H1 (cell line): ENCODE results near the gene TMEM182. TPM values are rescaled to one million over a fixed set of nuclear protein-coding genes. Genes with fewer than 3 reads are reported as not detected.

Source experiments
- CBX5 ChIP-seq: fragments of 300-800, 300-1000 bp; sonication (generic); IDR thresholded peaks from 2 replicates; pipeline ENCODE4 v1.7.1; 2016; ENCODE audit warnings: antibody characterized with exemption, low read length, low read depth
- EZH2 ChIP-seq: fragments of 200-600 bp; sonication (generic); IDR thresholded peaks from 2 replicates; pipeline ENCODE4 v1.7.1; 2012; ENCODE audit warnings: low read depth, mild to moderate bottlenecking, moderate library complexity, low read length, inconsistent platforms; ENCODE audit not compliant: severe bottlenecking
- HDAC2 ChIP-seq, 2 experiments: fragments of 300-600 bp in 1 of 2; sonication (generic) in 1 of 2; IDR thresholded peaks; 2 replicates each; pipeline ENCODE4 v1.6.1; 2011 to 2012; ENCODE audit warnings: low read depth in 2 of 2, low read length in 2 of 2, mild to moderate bottlenecking in 2 of 2, moderate library complexity in 2 of 2, borderline replicate concordance in 1 of 2, inconsistent platforms in 1 of 2
- polyA plus RNA-seq, 7 experiments: library from polyadenylated mRNA; depleted of rRNA in 3 of 7; stranded (reverse) in 5 of 7; unstranded in 2 of 7; fragments of >200 nt in 5 of 7; fragments of 200-250 nt in 2 of 7; gene quantifications; 1 replicate in 5 of 7; 2 replicates in 1 of 7; 4 replicates in 1 of 7; pipeline versions ENCODE4 v1.2.1 to v1.2.3, GENCODE V29; 2011 to 2013; ENCODE audit warnings: missing spikeins in 2 of 7, mixed read lengths in 2 of 7
- total RNA-seq: library from RNA; stranded (reverse); fragmentation: NEBNext Ultra II Directional; extraction: Animal tissue kit (Norgen Biotek cat#: 25700); gene quantifications from 2 replicates; pipeline ENCODE4 v1.2.1, GENCODE V29; 2021
- TF ChIP-seq, protein P1 (sequence below): IDR thresholded peaks from 2 replicates; pipeline ENCODE4 v1.6.1; 2012; ENCODE audit warnings: low read length, inconsistent platforms

TMEM182 gene
- total and polyA plus RNA-seq, 2 of the 8 experiments (the other 6 are each of a cell fraction or from before 2014, with no cell fraction given), result 3.1 to 4.3 TPM

DNA sequence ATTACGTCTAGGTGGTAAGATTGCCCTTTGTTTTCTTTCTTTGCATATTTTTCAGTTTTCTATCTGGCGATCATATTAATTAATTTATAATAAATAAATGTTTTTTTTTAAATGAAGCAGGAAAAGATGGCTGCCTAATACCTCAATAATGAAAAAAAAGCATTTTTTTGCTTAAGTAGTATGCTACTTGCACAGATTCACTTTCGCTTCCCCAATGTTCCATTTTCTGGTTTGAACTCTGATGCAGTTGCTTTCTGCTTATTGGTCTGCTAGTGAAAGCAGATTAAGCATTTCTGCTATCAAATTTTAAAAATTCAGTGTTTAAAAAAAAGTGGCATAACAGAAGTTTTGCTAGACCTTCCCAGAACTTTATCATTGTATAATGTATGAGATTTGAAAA is 11.9 kb upstream of the TMEM182 start (continued):
- TF ChIP-seq EZH2, result no peak
- no peak for TF ChIP-seq HDAC2 (IDR thresholded peaks at IDR 0.05; ENCODE audit: borderline replicate concordance in 1 of 2, low read depth in 2 of 2, low read length in 2 of 2)
- TF ChIP-seq CBX5, result no peak
- TF ChIP-seq, protein P1, sequence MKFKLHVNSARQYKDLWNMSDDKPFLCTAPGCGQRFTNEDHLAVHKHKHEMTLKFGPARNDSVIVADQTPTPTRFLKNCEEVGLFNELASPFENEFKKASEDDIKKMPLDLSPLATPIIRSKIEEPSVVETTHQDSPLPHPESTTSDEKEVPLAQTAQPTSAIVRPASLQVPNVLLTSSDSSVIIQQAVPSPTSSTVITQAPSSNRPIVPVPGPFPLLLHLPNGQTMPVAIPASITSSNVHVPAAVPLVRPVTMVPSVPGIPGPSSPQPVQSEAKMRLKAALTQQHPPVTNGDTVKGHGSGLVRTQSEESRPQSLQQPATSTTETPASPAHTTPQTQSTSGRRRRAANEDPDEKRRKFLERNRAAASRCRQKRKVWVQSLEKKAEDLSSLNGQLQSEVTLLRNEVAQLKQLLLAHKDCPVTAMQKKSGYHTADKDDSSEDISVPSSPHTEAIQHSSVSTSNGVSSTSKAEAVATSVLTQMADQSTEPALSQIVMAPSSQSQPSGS, result no peak
